ENCODE data around the gene LRP6.

DNA sequence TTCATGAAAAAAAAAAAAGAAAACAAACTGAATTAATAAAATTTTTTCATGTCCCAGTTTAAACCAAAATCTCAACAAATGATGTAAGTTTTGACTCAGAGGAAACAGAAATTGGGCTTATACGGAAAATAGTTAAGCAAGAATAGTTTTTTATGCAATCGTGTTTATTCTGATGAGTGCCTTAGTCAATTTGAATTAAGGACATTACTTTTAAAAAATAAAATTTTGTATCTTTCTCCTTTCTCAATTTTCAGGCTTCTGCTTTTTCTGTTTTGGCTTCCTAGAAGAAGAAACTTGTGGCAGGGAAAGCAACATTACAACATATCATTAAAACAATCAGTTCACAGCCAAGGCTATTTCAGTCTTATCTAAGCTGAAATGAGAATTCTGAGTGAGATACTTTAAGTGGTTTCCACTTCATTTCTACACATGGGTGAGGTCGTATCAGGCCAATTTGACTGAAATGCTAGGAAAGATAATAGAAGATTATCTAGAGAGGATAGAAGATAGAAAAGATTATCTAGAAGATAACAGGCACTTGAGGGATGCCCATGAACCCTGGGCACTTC lies 143.7 kb downstream of the LRP6 start:
- TF ChIP-seq, protein P1, sequence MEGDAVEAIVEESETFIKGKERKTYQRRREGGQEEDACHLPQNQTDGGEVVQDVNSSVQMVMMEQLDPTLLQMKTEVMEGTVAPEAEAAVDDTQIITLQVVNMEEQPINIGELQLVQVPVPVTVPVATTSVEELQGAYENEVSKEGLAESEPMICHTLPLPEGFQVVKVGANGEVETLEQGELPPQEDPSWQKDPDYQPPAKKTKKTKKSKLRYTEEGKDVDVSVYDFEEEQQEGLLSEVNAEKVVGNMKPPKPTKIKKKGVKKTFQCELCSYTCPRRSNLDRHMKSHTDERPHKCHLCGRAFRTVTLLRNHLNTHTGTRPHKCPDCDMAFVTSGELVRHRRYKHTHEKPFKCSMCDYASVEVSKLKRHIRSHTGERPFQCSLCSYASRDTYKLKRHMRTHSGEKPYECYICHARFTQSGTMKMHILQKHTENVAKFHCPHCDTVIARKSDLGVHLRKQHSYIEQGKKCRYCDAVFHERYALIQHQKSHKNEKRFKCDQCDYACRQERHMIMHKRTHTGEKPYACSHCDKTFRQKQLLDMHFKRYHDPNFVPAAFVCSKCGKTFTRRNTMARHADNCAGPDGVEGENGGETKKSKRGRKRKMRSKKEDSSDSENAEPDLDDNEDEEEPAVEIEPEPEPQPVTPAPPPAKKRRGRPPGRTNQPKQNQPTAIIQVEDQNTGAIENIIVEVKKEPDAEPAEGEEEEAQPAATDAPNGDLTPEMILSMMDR (IDR thresholded peaks at IDR 0.05) = no peak
- no peak for TF ChIP-seq EP300 (IDR thresholded peaks at IDR 0.05; ENCODE audit: low read depth)

All from transverse colon (tissue), 3 donors.